Measurements from ENCODE around the gene PI4KB.
A peak's percentile ranks its signal among the peaks of the same experiment; 100 is the strongest.

GRCh38 chr1:151254217-151255213, 72.7 kb downstream of the PI4KB start, which contains the start of gene PSMD4:
- TF ChIP-seq CTCF (IDR thresholded peaks at IDR 0.05 in 2 of 3, conservative IDR thresholded peaks at IDR 0.05 in 1 of 3; ENCODE audit: insufficient read depth in 2 of 3, low read depth in 1 of 3, low read length in 3 of 3) (no peak), SETDB1 (IDR thresholded peaks at IDR 0.05; ENCODE audit: low read length) (no peak), POLR2A (conservative IDR thresholded peaks at IDR 0.05) (peak; percentile 98), EZH2 (IDR thresholded peaks at IDR 0.05; ENCODE audit: borderline replicate concordance, low read depth, low read length) (no peak), ZNF766 (CRISPR knock-in tag; conservative IDR thresholded peaks at IDR 0.05) (peak; percentile 43; the same call in 1 of the 2 replicates), ZBTB12 (CRISPR knock-in tag; IDR thresholded peaks at IDR 0.05) (no peak), TOE1 (IDR thresholded peaks at IDR 0.05; ENCODE audit: borderline replicate concordance) (peak; percentile 21; the same call in 1 of the 2 replicates), TOE1 (CRISPR knock-in tag; IDR thresholded peaks at IDR 0.05; ENCODE audit: borderline replicate concordance, low read depth) (no peak), PREB (CRISPR knock-in tag; IDR thresholded peaks at IDR 0.05) (no peak), ZNF699 (CRISPR knock-in tag; IDR thresholded peaks at IDR 0.05; ENCODE audit: insufficient replicate concordance) (no peak)
